ENCODE results near the gene CAMTA1. TPM values are rescaled to one million over a fixed set of nuclear protein-coding genes. Genes with fewer than 3 reads are reported as not detected.

The CAMTA1 gene
- total RNA-seq, 2 donors from 2014 or later: 36.7 to 51.9 TPM

DNA sequence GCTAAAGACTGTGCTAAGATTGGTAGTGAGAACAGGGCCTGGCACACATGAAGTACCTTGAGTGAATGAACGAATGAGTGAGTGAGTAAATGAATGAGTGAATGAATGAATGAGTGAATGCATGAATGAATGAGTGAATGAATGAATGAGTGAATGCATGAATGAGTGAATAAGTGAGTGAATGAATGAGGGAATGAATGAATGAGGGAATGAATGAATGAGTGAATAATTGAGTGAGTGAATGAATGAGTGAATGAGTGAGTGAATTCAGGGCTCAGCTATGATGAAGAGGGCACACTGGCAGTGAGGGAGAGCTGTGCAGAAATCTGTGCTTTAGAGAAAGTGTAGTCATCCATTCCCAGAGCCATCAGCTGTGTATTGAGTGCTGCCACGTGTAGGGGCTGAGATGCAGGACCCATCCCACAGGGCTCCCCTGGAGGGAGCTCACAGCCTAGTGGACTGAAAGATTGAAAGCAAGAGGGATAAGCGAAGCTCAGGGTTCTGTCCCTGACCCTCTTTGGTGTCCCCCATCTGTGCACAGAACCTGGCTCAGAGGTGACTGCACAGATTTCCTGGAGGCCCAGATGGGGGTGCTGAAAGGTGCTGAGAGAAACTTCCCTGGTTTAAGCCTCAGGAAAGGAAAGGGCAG is 767.9 kb downstream of the CAMTA1 start:
- Mint-ChIP-seq H3K27ac (no peak overlapping the region), H3K4me3 (no peak overlapping the region), H3K9me3 (no peaks in the 10 kb centered on the region), H3K36me3 (ENCODE audit: low read depth) (no peaks in the 10 kb centered on the region), H3K27me3 (peaks cover 13% of the 10 kb centered on the region), H3K4me1 (peaks cover 10% of the 10 kb centered on the region)
- ATAC-seq (replicated peaks): no peak

DNA sequence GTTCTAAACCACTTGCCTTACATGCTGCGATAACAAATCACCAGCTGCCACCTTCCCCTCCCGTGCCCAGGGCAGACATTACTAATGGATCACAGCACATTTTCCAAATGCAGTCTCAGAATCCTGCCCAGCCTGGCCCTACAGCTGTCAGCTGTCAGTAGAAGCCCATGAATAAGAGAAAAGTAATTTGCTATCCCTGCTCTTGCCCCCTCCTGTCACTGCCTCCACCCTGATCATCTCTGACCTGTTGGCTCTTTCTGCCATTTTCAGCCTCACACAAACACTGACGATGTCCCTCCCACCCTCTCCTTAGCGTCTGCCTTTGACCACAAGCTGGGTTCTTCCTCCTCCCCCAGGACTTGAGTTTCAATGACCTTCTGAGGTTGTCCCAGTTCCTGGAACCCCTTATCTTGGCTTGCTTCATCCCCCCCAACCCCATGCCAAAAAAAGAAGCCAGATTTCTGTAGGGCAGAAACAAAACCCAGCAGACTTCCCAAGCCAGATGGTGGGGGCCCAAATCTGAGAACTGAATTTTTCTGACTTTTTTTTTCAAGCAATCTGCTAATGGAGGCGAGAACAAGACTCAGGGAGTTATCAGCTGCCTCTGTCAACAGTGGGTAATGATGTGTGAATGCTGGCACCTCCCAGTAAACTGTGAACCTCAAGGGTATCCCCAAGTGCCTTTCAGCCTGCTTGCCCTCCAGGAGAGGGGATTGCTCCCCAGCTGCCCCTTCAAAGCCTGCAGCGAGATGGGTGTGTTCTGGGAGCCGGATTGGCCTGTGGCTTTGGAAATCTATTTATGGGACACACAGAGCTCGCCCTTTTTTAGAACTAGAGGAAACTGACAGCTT is 769.4 kb downstream of the CAMTA1 start:
- Mint-ChIP-seq H3K9me3 (no peaks in the 10 kb centered on the region), H3K4me1 (peaks cover 5% of the 10 kb centered on the region), H3K27ac (no peak overlapping the region), H3K4me3 (no peak overlapping the region), H3K36me3 (ENCODE audit: low read depth) (no peaks in the 10 kb centered on the region), H3K27me3 (peaks cover 10% of the 10 kb centered on the region)
- ATAC-seq (replicated peaks): no peak

DNA sequence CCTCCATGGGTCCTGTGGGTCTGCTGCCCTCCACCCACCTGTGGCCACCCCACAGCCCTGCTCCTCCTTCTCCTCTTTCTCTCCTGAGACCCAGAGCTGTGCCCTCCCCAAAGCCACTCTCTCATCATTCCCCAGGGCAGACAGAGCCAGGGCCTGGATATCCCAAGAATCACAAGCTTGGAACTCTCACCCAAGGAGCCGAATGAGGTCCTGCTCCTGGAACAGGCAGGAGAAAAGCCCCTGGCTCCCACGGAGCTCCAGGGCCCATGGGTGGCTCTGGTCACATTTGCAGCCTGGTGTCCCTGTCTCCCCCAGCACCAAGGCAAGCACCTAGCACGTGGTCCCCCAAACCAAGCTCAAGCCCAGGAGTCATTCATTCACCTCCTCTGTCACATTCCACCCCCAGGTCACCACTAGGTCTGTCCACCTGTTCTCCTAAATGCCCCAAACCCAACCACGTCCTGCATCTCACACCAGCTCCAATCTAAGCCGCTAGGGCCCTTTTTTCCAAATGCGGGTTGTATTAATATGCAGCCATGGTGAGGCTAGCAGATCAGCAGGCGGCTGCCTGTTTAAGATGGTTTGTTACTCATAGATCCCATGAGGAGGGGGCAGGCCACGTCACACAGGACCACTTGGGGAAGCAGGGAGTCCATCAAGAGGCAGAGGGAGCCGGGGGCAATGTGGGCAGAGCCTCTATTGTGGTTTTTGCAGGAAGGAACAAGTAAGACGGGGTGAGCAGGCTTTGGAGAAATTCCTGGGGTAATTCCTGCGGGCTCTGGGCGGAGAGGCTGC is 770.3 kb downstream of the CAMTA1 start:
- no peaks in the 10 kb centered on the region for H3K36me3 Mint-ChIP-seq (ENCODE audit: low read depth)
- ATAC-seq (replicated peaks): no peak

DNA sequence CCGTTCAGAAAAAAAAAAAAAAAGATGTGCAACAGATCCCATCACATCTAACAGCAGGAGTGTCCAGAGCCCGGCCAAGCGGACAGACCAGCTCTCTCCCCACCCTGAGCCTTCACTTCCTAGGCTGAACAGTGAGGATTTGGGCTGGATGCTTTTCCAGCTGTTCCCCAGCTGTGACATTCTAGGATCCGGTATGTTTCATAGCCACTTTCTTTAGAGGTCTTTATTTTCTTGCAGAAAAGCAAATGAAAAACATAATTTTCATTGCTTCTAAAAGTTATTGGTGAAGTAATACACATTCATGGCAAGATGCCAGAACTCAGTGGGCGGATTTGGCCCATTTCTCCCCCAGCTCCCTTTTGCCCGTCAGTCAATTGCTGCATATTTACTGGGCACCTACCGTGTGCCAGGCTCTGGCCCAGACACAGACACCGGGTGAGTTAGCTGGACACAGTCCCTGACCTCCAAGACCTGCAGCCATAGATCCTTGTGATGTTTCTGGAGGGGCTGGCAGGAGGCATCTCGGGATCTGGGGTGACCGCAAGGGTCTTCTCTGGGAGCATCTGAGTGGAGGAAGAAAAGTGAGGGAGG is 772.1 kb downstream of the CAMTA1 start:
- H3K36me3 Mint-ChIP-seq (ENCODE audit: low read depth): no peaks in the 10 kb centered on the region
- H3K4me1 Mint-ChIP-seq: no peaks in the 10 kb centered on the region
- no peaks in the 10 kb centered on the region for H3K9me3 Mint-ChIP-seq
- H3K27me3 Mint-ChIP-seq: peaks cover 6% of the 10 kb centered on the region
- no peak overlapping the region for H3K27ac Mint-ChIP-seq
- no peak overlapping the region for H3K4me3 Mint-ChIP-seq
- no peak for ATAC-seq (replicated peaks)

More for the DNA sequence above, 770.3 kb downstream of the CAMTA1 start:
- no peaks in the 10 kb centered on the region for H3K4me1 Mint-ChIP-seq
- H3K27ac Mint-ChIP-seq: no peak overlapping the region
- H3K9me3 Mint-ChIP-seq: no peaks in the 10 kb centered on the region
- H3K27me3 Mint-ChIP-seq: peaks cover 6% of the 10 kb centered on the region
- H3K4me3 Mint-ChIP-seq: no peak overlapping the region

DNA sequence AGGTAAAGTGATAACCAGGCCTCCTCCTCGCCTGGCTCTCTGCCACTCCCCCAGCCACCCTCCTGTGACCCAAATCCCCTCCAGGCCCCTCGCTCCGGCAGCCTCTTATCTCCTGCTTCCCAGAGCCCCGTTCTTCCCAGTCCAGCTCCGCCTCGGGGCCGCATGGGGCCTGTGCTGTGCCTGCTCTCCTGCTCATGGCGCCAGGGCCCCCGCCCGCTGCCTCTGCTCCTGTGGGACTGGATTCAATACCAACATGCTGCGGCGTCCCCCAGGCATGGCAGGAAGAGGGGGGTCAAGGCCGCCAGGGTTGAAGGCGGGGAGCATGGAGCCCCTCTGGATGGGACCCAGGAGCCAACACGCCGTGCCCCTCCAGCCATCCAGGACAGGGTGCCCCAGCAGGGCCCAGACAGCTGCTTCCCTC is 772.8 kb downstream of the CAMTA1 start:
- Mint-ChIP-seq H3K9me3 (no peaks in the 10 kb centered on the region), H3K27ac (no peak overlapping the region), H3K36me3 (ENCODE audit: low read depth) (no peaks in the 10 kb centered on the region), H3K27me3 (peaks cover 6% of the 10 kb centered on the region), H3K4me1 (no peaks in the 10 kb centered on the region), H3K4me3 (no peak overlapping the region)
- ATAC-seq (replicated peaks): no peak

DNA sequence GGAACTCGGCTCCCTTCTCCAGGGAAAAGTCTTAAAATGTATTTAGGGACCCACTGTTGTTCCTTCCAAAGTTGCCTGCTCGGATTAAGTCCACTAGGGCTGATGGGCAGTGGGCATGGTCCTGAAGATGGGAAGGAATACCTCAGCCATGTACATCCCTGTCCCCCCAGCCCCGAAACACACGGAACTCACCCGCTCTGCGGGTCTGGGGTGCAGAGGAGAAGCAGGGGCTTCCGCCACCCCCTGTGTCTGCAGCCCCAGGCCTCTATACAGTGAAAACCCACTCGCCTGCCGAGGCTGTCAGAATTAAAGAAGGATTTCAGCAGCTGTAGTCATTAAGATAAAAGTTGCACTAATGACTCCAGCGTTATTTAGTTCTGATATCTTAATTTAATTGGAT is 773.2 kb downstream of the CAMTA1 start:
- ATAC-seq (replicated peaks): no peak
- no peaks in the 10 kb centered on the region for H3K36me3 Mint-ChIP-seq (ENCODE audit: low read depth)
- no peaks in the 10 kb centered on the region for H3K4me1 Mint-ChIP-seq
- H3K4me3 Mint-ChIP-seq: no peak overlapping the region
- no peak overlapping the region for H3K27ac Mint-ChIP-seq
- H3K9me3 Mint-ChIP-seq: no peaks in the 10 kb centered on the region
- H3K27me3 Mint-ChIP-seq: peaks cover 6% of the 10 kb centered on the region

DNA sequence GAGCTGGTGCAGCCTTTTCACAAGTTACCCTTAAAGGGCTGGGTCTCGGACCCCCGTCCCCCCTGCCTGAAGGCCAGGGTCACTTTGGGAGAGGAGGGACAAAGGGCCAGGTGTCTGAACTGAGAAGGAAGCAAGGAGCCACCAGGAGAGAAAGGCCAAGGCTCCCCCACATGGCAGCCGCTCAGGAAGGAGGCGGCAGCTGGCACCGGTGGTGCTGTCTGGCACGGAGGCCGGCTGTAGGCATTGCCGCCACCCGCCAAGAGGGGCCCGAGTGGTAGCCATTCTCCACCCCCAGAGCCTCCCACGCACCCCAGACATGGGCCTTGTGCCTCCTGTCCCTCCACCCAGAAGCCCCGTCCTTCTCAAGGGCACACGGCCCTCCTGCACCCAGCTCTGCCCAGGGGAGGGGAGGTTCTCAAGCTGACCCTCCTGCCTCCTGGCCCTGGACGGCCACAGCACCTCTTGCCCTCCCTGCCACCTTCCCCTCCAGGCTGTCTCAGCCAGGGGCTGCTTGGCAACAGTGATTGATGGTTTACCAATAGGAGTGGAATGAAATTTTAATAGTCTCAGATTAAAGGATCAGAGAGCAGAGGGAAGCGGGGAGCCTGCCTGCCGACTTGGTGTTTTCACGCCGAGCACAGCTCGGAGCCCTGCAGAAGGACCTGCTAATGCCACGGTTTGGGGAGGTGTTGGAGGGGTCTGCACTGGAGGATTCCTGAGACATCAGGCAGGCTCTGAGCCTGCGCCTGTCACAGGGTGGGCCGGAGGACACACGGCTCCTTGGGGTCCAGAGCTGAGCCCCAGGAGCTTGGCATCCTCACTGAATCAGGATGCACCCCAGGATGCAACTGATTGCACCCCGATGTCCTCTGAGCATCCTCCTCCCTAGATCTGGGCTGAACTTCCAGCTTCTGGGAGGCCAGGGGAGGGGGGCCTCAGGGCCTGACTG is 773.9 kb downstream of the CAMTA1 start:
- no peak overlapping the region for H3K4me3 Mint-ChIP-seq
- no peaks in the 10 kb centered on the region for H3K4me1 Mint-ChIP-seq
- ATAC-seq (replicated peaks): no peak
- H3K27me3 Mint-ChIP-seq: peaks cover 6% of the 10 kb centered on the region
- H3K9me3 Mint-ChIP-seq: no peaks in the 10 kb centered on the region
- no peak overlapping the region for H3K27ac Mint-ChIP-seq
- no peaks in the 10 kb centered on the region for H3K36me3 Mint-ChIP-seq (ENCODE audit: low read depth)

DNA sequence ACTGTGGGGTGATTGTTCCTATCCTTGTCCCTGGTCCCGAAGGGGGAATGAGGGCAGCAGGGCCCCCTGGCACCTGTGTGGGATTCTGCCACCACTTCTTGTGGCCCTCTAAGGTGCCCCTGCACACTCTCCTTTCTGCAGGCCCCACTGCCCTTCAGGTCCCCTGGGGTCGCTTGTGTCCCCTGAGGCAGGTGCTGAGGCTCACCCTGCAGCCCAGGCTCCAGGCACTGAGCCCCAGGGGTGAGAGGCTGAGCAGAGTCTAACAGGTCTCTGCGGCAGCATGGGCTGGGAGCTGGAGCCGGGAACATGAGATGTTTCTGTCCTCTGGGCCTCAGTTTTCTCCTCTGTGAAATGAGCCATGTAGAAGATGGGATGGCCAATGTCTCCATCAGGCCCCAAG is 774.9 kb downstream of the CAMTA1 start:
- Mint-ChIP-seq H3K4me3 (no peak overlapping the region), H3K36me3 (ENCODE audit: low read depth) (no peaks in the 10 kb centered on the region), H3K9me3 (no peaks in the 10 kb centered on the region), H3K27me3 (peaks cover 10% of the 10 kb centered on the region), H3K4me1 (no peaks in the 10 kb centered on the region), H3K27ac (no peak overlapping the region)
- ATAC-seq (replicated peaks): no peak

DNA sequence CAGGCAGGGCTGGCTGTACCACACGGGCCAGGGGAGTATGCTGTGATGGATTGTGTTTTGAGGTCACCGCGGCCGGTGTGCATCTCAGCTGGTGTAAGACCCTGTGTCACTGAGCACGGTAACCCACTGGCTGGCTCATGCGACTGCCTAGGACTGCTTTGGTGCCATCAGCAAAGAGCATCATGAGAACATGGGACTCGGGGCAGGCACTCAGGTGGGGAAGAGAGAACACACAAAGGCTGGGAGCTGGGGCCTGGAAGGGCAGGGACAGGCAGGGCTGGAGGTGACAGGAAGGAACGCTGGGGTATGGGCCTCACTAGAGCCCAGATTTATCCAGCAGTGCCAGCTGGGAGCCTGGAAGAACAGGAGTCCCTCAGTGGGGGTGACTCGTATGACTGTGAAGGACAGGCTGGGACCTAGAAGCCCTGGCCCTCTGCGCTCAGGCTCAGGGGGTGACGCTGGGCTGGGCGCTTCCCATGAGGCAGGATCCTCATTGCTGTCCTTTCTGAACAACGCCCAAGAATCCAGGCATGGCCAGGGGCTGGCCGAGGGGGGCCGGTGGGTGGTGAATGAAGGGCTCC is 775.4 kb downstream of the CAMTA1 start:
- no peak for ATAC-seq (replicated peaks)
- Mint-ChIP-seq H3K9me3 (no peaks in the 10 kb centered on the region), H3K27ac (no peak overlapping the region), H3K4me1 (no peaks in the 10 kb centered on the region), H3K36me3 (ENCODE audit: low read depth) (no peaks in the 10 kb centered on the region), H3K4me3 (no peak overlapping the region), H3K27me3 (peaks cover 6% of the 10 kb centered on the region)

DNA sequence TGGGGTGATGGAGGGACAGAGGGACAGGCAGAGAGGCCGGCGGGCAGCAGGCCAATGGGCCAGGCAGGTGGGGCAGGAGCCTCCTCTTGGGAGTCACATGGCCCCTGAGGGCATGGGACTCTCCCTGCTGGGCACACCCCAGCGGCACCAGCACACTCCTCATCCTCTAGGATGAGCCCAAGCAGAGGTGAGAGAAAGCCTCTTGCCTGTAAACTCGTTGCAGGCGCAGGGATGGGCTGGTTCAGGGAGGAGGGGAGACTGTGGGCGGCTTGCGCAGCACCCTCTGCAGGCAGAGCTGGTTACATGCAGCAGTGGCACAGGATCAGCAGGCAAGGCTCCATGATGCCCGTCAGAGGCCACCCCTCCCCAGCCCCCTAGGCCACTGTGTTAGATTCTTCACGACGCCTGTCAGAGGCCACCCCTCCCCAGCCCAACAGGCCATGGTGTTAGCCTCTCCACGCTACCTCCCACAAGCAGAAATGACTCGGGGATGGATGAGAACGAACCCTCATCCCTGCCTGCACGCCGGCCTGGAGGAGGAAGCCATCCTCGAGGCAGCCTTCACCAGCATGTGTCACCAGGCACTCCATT is 776.2 kb downstream of the CAMTA1 start:
- no peaks in the 10 kb centered on the region for H3K4me1 Mint-ChIP-seq
- H3K27me3 Mint-ChIP-seq: peaks cover 4% of the 10 kb centered on the region
- no peak for ATAC-seq (replicated peaks)
- no peak overlapping the region for H3K4me3 Mint-ChIP-seq
- H3K27ac Mint-ChIP-seq: no peak overlapping the region
- H3K9me3 Mint-ChIP-seq: no peaks in the 10 kb centered on the region
- H3K36me3 Mint-ChIP-seq (ENCODE audit: low read depth): no peaks in the 10 kb centered on the region

DNA sequence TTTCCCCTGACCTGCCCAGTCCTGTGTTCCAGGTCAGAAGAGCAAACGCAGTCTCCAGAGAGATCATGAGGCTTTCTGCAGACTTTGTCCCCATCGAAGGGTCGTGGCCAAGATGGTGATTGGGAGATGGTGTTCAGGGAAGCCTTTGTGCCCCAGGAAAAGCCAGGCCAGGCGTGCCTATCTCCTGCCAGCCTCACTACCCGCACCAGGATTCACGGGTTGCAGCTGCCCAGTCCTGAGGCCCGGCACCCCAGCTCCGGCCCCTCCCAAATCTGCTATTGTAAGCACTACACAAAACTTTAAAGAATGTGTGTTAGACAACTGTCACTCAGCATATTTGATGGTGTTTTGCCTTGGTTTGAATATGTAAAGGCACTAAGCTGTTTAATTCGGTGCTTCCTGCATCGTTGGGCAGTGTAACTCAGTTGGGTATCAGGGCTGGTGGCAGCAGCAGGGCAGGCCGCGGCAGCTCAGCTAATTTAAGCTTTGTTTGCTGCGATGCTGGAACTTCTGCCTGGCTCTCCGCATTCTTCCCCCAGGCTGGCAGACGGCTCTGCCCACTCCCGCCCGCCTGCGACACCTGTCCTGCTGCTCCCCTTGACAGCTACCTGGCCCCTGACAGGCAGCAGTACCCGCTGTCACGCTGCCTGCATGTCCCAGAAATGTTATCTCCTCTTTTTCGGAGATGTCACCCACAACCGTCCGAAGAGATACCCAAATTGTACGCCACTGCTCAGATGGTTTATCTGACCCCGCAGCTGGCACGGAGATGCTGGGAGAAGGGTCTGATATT is 776.9 kb downstream of the CAMTA1 start:
- Mint-ChIP-seq H3K36me3 (ENCODE audit: low read depth) (no peaks in the 10 kb centered on the region), H3K4me3 (no peak overlapping the region), H3K27me3 (peaks cover 4% of the 10 kb centered on the region), H3K27ac (no peak overlapping the region), H3K4me1 (no peaks in the 10 kb centered on the region), H3K9me3 (no peaks in the 10 kb centered on the region)
- no peak for ATAC-seq (replicated peaks)

DNA sequence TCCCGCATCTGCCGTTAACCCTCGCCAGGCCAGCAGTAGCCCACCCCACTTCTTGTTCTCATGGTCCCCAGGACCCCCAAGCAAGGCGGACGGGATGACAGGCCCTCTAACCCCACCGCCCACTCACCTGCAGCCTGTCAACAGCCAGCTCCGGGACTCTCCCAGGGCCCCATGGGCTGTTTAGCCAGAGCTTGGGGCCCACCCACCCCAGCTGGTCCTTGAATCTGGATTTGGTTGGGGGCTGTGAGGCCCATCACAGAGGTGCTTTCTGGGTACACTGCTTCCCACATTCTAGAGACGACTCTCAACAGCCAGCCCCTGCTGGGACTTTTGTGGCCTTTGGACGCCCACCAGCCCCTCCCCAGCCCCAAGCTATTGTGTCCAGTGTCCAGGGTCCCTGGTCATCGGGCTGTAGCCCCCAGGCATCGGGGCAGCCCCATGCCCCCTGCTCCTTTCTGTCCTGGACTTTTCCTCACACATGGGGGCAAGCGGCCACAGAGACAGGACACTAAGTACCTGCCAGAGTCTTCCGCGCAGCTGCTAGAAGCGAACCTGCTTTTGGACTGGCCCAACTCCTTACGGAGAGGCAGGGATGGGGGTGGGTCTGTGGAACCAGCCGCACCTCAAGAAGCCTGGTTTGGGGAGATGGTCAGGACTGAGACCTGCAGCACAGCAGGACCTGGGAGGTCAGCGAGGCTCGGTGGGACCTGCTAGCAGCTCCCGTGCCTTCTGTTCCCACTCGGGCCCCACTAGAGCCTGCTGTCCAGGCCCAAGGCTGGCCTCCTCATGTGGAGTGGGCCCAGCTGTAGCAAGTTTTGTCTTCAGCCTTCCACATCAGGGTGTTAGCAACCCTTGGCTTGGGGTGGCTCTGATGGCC is 777.7 kb downstream of the CAMTA1 start:
- no peak overlapping the region for H3K27ac Mint-ChIP-seq
- ATAC-seq (replicated peaks): no peak
- no peaks in the 10 kb centered on the region for H3K36me3 Mint-ChIP-seq (ENCODE audit: low read depth)
- H3K4me1 Mint-ChIP-seq: no peaks in the 10 kb centered on the region
- peaks cover 4% of the 10 kb centered on the region for H3K27me3 Mint-ChIP-seq
- no peak overlapping the region for H3K4me3 Mint-ChIP-seq
- H3K9me3 Mint-ChIP-seq: no peaks in the 10 kb centered on the region

Data from activated T-helper 17 cell treated with anti-CD3 and anti-CD28 coated beads, Interleukin-2, amount 50 U/mL, for 72 hours (primary cell).